Measurements from ENCODE around the gene PXDN. TPM values are rescaled to one million over a fixed set of nuclear protein-coding genes. Genes with fewer than 3 reads are reported as not detected.

Gene PXDN
- total RNA-seq, 2 experiments from 2014 or later, result 0.05 TPM; not detected in 1

DNA sequence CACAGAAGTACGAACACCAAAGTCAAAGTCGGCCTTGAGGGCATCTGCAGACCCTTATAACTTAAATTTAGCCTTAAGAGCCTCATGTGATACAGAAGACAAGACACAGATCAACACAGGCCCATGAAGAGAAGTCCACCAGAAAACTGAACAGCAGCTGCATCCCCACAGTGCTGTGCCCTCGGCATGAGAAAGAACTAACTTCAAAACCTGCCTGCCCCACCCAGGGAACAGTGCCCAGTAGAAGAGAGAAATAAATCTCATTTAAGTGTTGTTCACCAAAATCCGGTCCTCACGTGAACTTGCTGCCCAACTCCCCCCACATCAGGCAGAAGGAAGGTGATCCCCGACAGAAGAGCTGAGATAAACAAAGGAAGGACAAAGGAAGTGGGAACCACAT is 73.7 kb downstream of the PXDN start:
- no peaks in the 10 kb centered on the region for H3K27me3 Mint-ChIP-seq (ENCODE audit: low read depth)
- intact Hi-C loops (cut with micrococcal nuclease), result no loop called here
- no peaks in the 10 kb centered on the region for H3K36me3 Mint-ChIP-seq (ENCODE audit: low read depth)
- H3K4me3 Mint-ChIP-seq, result no peak overlapping the region
- H3K4me1 Mint-ChIP-seq (ENCODE audit: low read depth), result no peaks in the 10 kb centered on the region
- CTCF ChIA-PET, result no interaction called here
- H3K9me3 Mint-ChIP-seq, result no peaks in the 10 kb centered on the region
- H3K27ac Mint-ChIP-seq, result no peak overlapping the region
- no peak for DNase-seq

DNA sequence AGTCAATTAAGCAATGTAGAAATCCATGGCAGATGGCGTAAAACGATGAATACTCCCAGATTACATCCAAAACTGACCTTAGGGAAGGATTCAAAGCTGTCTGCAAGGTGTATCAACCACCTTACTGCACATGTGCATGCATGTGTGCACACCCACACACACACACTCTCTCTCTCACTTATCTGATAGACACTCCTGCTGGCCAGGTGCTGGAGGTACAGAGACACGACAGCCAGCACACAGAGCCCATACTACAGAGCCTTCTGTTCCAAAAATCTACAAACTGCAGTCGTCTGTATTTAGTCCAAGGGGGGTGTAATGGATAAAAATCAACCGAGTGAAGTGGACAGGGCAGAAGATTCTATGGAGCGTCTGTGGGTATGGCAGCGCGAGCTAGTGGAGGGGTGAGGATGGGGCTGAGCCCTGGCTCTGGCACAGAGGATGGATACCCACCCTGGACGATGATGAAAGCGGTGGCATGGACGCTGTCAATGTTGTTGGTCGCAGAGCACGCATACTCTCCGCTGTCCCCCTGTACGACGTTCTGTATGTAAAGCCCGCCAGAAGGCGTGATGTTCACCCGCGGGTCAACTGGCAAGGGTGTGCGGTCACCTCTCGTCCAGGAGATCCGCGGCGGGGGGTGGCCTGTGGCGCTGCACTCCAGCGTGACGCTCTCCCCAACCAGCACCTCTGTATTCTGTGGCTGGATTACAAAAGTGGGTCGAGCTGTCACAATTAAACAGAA is 78.4 kb downstream of the PXDN start:
- Mint-ChIP-seq H3K4me3 (no peak overlapping the region), H3K4me1 (ENCODE audit: low read depth) (no peaks in the 10 kb centered on the region), H3K27ac (no peak overlapping the region), H3K27me3 (ENCODE audit: low read depth) (peaks cover 4% of the 10 kb centered on the region), H3K36me3 (ENCODE audit: low read depth) (no peaks in the 10 kb centered on the region), H3K9me3 (no peaks in the 10 kb centered on the region)
- intact Hi-C loops (cut with micrococcal nuclease), result no loop called here
- no peak for DNase-seq
- CTCF ChIA-PET, result no interaction called here

DNA sequence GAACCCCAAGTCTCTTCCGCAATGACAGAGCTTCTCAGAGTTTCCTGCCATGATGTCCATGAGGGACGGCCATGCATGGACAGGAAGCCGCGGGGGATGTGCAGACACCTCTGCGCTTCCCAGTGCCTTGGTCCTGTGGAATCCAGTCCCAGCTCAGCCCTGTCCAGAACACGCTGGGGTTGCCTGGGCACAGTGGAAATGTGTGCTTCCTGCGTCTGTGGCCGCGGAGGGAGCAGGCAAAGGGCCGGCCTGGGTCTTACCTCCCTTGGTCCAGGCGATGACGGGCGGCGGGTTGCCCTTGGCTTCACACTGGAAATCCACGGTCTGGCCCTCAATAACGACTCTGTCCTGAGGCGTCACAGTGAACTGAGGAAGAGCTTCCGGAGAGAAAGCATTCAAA is 79.6 kb downstream of the PXDN start:
- DNase-seq, result no peak
- no peak overlapping the region for H3K4me3 Mint-ChIP-seq
- H3K27ac Mint-ChIP-seq, result no peak overlapping the region
- H3K9me3 Mint-ChIP-seq, result no peaks in the 10 kb centered on the region
- H3K4me1 Mint-ChIP-seq (ENCODE audit: low read depth), result no peaks in the 10 kb centered on the region
- no peaks in the 10 kb centered on the region for H3K36me3 Mint-ChIP-seq (ENCODE audit: low read depth)
- intact Hi-C loops (cut with micrococcal nuclease), result no loop called here
- H3K27me3 Mint-ChIP-seq (ENCODE audit: low read depth), result peaks cover 5% of the 10 kb centered on the region
- CTCF ChIA-PET, result interaction anchor here (0.6 kb wide), 1 partner anchor 18 kb away, joined by 3 read pairs; no protein-coding TSS in a partner anchor

DNA sequence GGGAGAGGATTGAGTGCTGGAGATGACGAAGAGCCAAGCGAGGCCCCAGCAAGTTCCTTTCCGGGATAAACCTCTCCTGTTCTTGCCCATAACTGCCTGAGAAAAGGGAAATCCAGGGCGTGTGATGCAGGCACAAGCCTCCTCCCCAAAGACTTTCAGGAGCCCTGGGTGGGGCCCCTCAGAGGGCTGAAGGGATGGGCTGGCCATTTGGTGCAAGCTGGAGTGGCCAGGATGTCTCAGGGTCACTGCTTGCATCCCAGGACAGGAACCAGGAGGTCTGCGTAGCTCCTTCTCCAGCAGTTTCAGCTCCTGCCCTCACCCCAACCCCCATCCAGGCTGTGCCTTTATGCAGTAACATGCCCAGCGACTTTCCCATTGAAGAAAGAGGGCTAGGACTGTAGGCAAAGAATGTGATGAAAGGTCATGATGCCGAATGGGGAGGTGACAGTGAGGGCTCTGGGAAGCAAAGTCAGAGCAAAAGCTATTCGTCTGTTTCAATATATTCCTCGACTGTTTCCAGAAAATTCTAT is 80.2 kb downstream of the PXDN start:
- DNase-seq, result no peak
- H3K4me3 Mint-ChIP-seq, result no peak overlapping the region
- H3K4me1 Mint-ChIP-seq (ENCODE audit: low read depth), result no peaks in the 10 kb centered on the region
- intact Hi-C loops (cut with micrococcal nuclease), result no loop called here
- no peaks in the 10 kb centered on the region for H3K36me3 Mint-ChIP-seq (ENCODE audit: low read depth)
- H3K27me3 Mint-ChIP-seq (ENCODE audit: low read depth), result peaks cover 5% of the 10 kb centered on the region
- H3K9me3 Mint-ChIP-seq, result no peaks in the 10 kb centered on the region
- H3K27ac Mint-ChIP-seq, result no peak overlapping the region
- CTCF ChIA-PET, result interaction anchor here (0.6 kb wide), 1 partner anchor 18 kb away, joined by 3 read pairs; no protein-coding TSS in a partner anchor

DNA sequence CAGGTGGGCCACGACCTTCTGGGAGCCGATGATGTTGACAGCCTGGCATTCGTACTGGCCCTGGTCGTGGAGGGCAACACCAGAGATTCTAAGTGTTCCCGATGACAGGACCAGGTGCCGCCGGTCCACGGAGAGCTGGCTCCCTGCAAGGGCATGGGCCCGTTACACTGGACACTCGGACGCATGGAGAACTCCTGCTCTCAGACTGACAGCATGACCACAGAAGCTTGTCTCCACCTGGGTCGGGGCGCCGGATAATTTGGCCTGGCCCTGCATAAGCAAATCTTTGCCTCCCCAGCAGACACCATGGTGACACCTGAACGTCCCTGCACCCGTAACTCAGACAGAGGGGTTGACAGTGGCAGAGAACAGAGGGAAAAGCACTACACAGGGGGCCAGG is 80.7 kb downstream of the PXDN start:
- H3K27me3 Mint-ChIP-seq (ENCODE audit: low read depth), result peaks cover 9% of the 10 kb centered on the region
- no peak for DNase-seq
- no peaks in the 10 kb centered on the region for H3K4me1 Mint-ChIP-seq (ENCODE audit: low read depth)
- no peaks in the 10 kb centered on the region for H3K9me3 Mint-ChIP-seq
- CTCF ChIA-PET, result no interaction called here
- no peak overlapping the region for H3K27ac Mint-ChIP-seq
- H3K36me3 Mint-ChIP-seq (ENCODE audit: low read depth), result no peaks in the 10 kb centered on the region
- H3K4me3 Mint-ChIP-seq, result no peak overlapping the region
- intact Hi-C loops (cut with micrococcal nuclease), result no loop called here

DNA sequence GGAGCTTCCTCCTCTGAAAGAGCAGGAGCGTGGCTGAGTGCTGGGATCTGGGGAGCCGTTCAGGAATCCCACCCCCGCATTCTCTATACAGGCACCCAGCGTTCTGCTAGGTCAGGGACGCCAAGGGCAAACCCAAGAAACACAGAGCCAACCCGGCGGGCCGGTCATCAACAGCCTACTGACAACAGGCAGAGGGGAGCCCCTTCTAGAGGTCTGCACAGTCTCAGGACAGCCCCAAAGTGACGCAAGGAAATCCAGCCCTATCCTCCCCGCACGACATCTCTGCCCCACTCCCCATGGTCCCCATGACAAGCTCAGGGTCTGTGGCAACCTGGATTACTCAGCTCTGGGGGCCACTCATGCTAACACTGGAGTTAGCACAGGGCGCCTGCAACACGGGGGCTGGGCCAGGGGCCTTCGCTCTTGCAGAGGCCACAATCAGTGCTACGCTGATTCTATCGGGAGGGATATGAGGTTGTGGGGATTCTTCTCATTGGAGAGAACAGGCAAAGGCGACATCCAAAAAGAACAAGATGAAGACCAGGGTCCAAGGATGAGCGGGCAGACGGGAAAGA is 81.6 kb downstream of the PXDN start:
- Mint-ChIP-seq H3K27ac (no peak overlapping the region), H3K4me3 (no peak overlapping the region), H3K4me1 (ENCODE audit: low read depth) (no peaks in the 10 kb centered on the region), H3K36me3 (ENCODE audit: low read depth) (no peaks in the 10 kb centered on the region), H3K27me3 (ENCODE audit: low read depth) (peaks cover 16% of the 10 kb centered on the region), H3K9me3 (no peaks in the 10 kb centered on the region)
- intact Hi-C loops (cut with micrococcal nuclease), result no loop called here
- CTCF ChIA-PET, result interaction anchor here (0.6 kb wide), 1 partner anchor 1007 kb away, joined by 3 read pairs; no protein-coding TSS in a partner anchor
- no peak for DNase-seq

DNA sequence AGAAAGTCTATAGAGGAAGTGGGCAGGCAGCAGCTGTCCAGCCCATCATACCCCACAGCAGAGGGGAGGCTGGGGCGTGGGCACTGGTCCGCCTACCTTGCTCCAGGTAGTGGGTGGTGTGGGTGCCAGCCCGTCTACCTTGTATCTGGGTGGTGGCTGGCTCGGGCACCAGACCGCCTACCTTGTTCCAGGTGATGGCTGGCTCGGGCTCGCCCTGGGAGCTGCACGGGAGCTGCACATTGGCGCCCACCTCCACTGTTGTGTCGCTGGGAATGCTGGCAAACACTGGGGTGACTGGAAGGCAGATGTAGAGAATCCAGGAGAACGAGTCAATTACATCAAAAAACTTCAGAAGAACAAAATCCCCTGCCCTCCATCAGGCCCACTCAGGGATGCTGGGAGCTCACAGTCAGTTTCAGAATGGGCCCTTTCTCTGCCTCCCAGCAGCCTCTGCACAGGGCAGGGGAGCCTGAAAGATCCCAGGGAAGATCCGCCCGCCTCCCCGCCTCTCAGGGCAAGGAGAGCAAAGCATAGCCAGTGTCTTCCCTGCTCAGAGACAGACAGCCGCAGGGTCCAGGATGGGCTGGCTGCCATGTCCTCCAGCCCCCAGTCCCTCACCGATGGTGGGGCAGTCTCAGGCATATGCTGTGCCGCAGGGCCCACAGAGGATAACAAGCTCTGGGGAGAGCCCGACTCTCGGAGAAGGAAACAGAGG is 82.3 kb downstream of the PXDN start:
- Mint-ChIP-seq H3K27ac (no peak overlapping the region), H3K36me3 (ENCODE audit: low read depth) (no peaks in the 10 kb centered on the region), H3K4me1 (ENCODE audit: low read depth) (no peaks in the 10 kb centered on the region), H3K9me3 (no peaks in the 10 kb centered on the region), H3K27me3 (ENCODE audit: low read depth) (peaks cover 20% of the 10 kb centered on the region), H3K4me3 (no peak overlapping the region)
- intact Hi-C loops (cut with micrococcal nuclease), result no loop called here
- no peak for DNase-seq
- CTCF ChIA-PET, result no interaction called here

DNA sequence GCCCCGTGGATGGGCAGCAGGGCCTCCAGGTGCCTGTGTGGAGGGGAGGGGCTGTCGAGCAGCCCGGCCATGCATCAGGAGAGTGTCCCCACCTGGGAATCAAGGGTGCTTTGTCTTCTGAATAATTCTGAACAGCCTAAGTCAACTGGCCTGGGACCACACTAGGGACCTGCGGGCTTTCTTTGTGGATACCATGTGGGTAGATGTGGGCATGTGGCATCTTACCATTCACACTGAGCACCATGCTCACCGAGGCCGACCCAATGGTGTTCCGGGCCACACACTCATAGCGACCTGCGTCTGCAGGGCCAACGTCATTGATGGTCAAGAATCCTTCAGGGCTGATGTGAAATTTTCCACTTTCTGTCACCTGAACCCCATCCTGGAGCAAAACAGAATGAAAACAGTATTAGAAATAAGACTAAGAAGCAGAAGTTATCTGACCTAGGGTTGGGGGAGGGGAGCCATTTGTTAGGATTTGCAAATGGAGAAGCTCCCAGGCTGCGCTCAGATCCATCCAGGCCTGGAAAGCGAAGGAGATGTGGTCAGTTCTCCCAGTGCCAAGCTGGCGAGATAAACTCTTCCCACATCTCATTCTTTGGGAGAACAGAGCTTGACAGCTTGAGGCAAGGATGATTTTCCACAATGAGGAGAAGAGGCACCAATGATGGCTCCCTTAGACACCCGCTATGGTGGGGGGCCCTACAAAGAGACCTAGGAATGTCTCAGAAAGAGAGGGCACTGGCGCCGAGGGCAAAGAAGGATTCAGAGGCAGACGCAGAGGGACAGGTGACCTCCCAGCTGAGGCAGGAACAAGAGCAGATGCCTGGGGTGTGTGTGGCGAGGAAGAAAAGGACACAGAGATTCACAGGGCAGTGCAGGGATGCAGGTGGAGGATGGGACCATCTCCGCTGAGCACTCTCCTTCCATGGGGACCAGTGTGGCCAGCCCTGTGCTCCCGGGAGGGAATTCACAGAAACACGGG is 83.4 kb downstream of the PXDN start:
- Mint-ChIP-seq H3K27ac (no peak overlapping the region), H3K4me1 (ENCODE audit: low read depth) (no peaks in the 10 kb centered on the region), H3K36me3 (ENCODE audit: low read depth) (no peaks in the 10 kb centered on the region), H3K4me3 (no peak overlapping the region), H3K9me3 (no peaks in the 10 kb centered on the region), H3K27me3 (ENCODE audit: low read depth) (peaks cover 20% of the 10 kb centered on the region)
- no peak for DNase-seq
- intact Hi-C loops (cut with micrococcal nuclease), result no loop called here
- CTCF ChIA-PET, result no interaction called here

DNA sequence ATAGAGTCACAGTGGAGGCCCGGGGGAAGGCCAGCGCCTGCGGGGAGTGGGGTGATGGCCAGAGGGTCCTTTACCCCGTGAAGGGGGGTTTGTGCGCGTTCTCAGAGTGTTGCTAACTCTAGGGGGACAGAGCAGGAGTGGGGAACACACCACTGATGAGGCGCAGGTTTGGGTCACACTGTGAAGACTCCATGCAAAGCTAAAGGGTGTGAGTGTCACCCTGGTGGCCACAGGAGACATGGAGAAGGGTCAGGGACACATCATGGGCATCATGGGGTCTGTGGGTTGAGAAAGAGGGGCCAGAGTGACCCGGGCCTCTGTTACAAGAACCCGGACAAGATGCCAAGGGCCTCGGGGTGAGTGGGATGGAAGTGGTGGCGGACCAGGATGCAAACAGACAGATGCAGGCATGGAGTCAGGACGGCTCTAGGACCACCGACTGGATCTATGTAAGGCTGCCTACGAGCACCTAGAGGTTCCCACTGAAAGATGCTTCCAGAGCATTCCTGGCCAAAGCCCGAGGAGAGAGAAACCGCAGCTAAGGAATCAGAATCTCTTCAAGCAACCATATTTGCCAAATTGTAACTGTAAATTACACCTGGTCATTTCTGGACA is 84.3 kb downstream of the PXDN start:
- H3K4me3 Mint-ChIP-seq, result no peak overlapping the region
- no peak overlapping the region for H3K27ac Mint-ChIP-seq
- no peaks in the 10 kb centered on the region for H3K4me1 Mint-ChIP-seq (ENCODE audit: low read depth)
- no peaks in the 10 kb centered on the region for H3K36me3 Mint-ChIP-seq (ENCODE audit: low read depth)
- DNase-seq, result no peak
- H3K27me3 Mint-ChIP-seq (ENCODE audit: low read depth), result peaks cover 20% of the 10 kb centered on the region
- CTCF ChIA-PET, result no interaction called here
- intact Hi-C loops (cut with micrococcal nuclease), result no loop called here
- no peaks in the 10 kb centered on the region for H3K9me3 Mint-ChIP-seq

DNA sequence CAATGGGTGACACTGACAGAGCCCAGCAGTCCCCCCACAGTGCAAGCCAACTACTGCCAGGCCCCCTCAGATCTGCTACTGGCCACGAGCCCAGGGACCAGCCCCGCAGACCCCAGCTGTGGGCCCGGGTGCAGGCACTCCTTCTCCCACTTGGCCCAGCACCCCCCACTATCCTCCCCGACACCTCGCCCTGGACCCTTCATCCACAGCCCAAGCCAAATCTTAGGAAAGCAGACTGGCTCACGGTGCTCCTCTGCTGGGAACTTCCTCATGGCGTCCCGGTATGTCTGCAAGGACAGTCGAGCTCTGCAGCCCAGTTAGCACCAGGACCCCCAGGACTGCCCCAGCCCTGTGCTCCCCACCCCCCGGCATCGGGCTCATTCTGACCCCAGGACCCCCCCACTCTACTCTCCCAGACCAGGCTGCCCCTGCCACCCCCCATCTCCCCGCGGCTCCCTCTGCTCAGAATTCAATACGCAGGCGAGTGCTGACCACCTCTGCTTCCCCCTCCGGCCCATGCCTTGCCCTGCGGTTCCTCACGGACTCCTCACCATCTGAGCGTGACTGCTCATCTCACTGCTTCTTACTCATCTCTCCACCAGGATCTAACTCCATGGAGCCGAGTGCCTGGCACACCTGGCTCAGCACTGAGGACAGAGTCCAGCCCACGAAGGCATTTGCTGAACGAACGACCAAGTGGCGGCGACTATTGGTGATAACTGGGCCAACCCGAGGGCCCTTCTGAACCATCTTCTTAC is 85.7 kb downstream of the PXDN start:
- intact Hi-C loops (cut with micrococcal nuclease), result no loop called here
- Mint-ChIP-seq H3K9me3 (no peaks in the 10 kb centered on the region), H3K4me3 (no peak overlapping the region)

More for the DNA sequence above, 85.7 kb downstream of the PXDN start:
- no peaks in the 10 kb centered on the region for H3K4me1 Mint-ChIP-seq (ENCODE audit: low read depth)
- no peak overlapping the region for H3K27ac Mint-ChIP-seq
- H3K36me3 Mint-ChIP-seq (ENCODE audit: low read depth), result no peaks in the 10 kb centered on the region
- no peak for DNase-seq
- CTCF ChIA-PET, result no interaction called here
- H3K27me3 Mint-ChIP-seq (ENCODE audit: low read depth), result peaks cover 20% of the 10 kb centered on the region

Data from activated naive CD4-positive, alpha-beta T cell treated with anti-CD3 and anti-CD28 coated beads for 36 hours (primary cell).